Measurements from ENCODE around the gene NUP93.
"Not testable (repeated sequence)": the region's sequence is repeated elsewhere in the genome, so short reads cannot be mapped to it uniquely, and the experiment has no call there.

Gene NUP93

DNA sequence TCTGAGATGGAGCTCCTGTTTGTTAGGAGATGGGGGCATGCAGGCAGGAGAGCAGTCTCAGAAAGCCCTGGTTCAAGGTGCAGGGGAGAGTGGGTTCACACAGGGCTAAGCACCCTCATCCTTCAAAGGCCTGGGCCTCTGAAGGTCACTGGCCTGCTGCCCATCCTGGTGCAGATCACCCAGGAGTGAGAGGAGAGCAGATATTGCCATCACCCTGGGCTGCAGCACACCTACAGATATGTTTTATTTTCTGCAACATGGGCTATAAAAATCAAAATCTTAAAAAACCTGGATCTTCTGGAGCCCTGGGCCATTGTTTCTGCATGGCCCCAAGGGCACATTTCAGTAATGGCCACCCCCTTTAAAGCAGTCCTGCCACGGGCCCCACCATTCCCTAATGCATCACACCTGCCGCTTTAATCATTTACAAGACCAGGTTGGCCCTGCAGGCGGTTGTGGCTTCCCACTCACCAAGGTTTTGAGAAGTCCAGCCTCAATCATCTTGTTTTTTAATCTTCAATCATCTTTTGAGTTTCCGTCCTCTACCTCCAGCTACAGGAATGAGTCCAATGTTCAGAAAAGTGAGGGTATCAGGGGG is 20.4 kb upstream of the NUP93 start:
- no peak for DNase-seq (ENCODE audit: low read depth, low spot score)

GRCh38 chr16:56710181-56710737 is 19.7 kb upstream of the NUP93 start:
- DNase-seq (ENCODE audit: low read depth, low spot score) = no peak

GRCh38 chr16:56711862-56712261 is 18.1 kb upstream of the NUP93 start:
- no peak for DNase-seq (ENCODE audit: low read depth, low spot score)

DNA sequence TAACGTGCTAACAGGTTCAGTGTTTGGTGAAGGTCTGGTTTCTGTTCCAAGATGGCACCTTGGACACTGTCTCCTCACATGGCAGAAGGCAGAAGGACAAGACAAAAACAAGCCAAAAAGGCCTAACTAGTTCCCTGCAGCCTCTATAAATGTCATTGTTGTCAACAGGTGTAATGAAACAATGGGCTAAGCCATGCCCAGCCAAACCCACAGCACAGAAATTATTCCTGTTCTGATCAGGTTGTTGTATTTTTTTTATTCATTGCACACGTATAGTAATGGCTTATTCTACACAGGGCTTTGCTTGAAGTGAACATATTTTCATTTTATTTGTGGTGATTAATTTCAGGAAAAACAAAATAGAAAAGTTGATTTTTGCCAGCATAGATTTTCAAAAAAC is 16.1 kb upstream of the NUP93 start:
- DNase-seq (ENCODE audit: low read depth, low spot score) = no peak

DNA sequence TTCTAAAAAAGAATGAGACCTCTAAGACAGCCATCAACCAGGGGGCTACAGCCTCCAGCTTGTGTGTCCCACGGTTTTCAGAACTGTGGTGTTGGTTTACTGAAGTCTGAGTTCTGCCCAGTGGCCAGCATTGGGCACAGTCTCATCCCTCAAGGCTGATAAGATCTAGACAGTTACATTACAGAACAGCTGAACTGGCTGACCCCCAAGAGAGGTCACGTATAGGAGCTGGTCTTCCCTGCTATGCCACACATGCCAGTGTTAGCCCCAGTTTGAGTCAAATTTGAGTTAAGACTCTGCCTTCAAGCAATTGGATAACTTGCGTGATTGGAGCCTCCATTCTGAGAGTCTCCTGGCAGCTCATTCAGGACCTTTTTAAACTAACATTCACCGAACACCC is 14.8 kb upstream of the NUP93 start:
- no peak for DNase-seq (ENCODE audit: low read depth, low spot score)

DNA sequence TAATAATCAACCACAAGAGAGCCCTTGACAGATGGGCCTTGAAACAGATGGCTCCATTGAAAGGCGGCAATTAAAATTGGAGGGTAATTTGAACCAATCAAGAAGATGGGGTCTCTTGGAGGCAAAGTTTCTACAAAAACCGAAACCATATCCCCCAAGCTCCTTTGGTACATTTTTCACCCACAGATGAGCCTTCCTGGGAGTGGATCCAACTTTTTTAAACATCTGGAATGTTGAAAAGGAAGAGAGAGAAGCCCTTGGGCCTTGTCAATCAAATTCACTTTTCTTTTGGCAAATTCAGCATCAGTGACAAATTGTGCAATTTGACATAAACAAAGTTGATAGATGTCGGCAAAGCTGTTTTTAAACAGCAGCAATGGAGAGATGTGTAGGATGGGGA is 13.2 kb upstream of the NUP93 start:
- DNase-seq (ENCODE audit: low read depth, low spot score) = no peak

GRCh38 chr16:56717532-56717931 is 12.4 kb upstream of the NUP93 start:
- DNase-seq (ENCODE audit: low read depth, low spot score) = not testable (repeated sequence)

DNA sequence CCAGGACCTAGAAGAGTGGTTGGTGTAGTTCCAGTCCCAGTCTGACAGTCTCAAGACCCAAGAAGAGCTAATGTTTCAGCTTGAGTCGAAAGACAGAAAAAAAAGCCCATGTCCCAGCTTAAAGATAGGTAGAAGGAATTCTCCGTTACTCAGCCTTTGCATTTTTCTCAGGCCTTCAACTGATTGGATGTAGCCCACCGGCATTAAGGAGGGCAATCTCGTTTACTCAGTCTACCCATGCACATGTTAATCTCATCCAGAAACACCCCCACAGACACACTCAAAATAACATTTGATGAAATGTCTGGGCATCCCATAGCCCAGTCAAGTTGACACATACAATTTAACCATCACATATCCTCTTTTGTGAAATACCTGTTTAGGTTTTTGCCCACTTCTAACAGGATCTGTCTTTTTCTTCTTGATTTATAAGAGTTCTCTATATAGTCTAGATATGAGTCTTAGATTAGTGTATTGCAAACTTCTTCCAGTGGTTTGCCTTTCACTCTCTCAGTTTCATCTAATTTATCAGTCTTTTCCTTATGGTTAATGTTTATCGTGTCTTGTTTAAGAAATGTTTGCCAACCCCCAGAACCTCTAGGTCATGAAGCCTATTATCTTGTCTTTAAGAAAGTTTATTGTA is 7.6 kb upstream of the NUP93 start:
- DNase-seq (ENCODE audit: low read depth, low spot score) = no peak

DNA sequence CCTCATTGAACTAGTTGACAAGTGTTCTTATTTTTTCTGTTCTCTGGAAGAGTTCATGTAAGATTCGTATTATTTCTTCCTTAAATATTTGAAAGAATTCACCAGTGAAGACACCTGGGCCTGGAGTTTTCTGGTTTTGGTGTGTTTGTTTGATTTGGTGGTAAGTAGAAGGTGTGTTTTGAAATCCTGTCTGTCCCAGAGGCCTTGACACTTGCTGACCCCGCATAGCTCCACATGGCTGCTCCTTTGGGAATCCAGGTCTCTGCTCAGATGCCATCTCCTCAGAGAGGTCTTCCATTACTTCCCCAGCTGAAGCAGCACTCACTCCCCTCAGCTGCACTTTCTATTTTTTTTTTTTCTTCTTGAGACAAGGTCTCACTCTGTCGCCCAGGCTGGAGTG is 5.7 kb upstream of the NUP93 start:
- no peak for DNase-seq (ENCODE audit: low read depth, low spot score)

GRCh38 chr16:56726283-56726682 is 3.6 kb upstream of the NUP93 start:
- no peak for DNase-seq (ENCODE audit: low read depth, low spot score)

DNA sequence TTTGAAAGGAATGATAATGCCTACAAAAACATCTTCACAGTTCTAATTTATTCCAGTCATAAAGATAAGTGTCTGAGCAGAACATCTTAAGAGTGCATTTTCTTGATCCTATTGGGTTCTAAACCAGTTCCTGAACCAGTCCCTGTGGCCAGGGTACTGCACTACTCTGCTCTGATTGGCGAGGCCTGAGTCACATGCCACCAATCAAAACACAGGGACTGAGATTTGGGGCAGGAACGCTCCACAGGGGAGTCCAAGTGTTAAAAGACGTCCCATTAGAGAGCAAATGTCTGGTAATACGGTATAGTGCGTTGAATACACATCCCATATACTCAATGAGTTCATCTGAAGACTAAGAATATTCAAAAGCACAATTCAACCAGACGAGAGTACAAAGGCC is 3.0 kb upstream of the NUP93 start:
- DNase-seq (ENCODE audit: low read depth, low spot score) = no peak

DNA sequence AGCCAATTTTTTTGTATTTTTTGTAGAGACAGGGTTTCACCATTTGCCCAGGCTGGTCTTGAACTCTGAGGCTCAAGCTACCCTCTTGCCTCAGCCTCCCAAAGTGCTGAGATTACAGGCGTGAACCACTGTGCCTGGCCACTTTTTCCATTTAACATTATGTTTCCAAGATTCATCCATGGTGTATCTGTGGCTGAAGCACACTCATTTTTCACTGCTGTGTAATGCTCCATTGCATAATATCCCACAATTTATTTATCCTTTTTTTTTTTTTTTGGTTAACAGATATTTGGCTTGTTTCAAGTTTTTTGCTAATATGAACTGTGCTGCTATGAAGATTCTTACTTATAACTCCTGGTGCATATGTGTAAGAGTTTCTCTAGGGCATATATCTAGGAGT is 1.9 kb upstream of the NUP93 start:
- DNase-seq (ENCODE audit: low read depth, low spot score) = no peak

GRCh38 chr16:56728980-56729734 is 772 bp upstream of the NUP93 start:
- no peak for DNase-seq (ENCODE audit: low read depth, low spot score)

GRCh38 chr16:56732366-56732765 is 2.4 kb downstream of the NUP93 start:
- DNase-seq (ENCODE audit: low read depth, low spot score) = no peak

GRCh38 chr16:56732832-56733231 is 2.9 kb downstream of the NUP93 start:
- no peak for DNase-seq (ENCODE audit: low read depth, low spot score)

GRCh38 chr16:56734429-56734828 is 4.5 kb downstream of the NUP93 start:
- DNase-seq (ENCODE audit: low read depth, low spot score) = no peak

GRCh38 chr16:56736476-56736875 is 6.5 kb downstream of the NUP93 start:
- no peak for DNase-seq (ENCODE audit: low read depth, low spot score)

GRCh38 chr16:56737539-56737938 is 7.6 kb downstream of the NUP93 start:
- DNase-seq (ENCODE audit: low read depth, low spot score) = no peak

DNA sequence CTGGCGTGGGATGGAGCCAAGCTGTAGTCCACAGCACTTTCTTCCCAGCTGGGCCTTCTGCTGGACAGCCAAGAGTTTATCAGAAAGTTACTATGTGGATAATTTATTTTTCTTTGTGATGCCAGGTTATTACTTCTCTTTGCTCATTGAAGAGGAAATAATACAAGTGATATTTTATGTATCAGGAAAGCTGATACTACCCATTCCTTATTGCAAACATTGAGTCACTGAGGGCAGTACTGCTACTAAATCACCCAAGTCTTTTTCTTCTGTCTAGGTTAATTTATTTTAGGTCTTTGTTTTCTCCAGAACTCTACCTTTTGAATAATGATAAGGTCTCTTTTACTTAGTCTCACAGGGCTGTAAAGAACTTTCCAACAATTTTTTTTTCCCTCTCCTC is 8.3 kb downstream of the NUP93 start:
- DNase-seq (ENCODE audit: low read depth, low spot score) = no peak

DNA sequence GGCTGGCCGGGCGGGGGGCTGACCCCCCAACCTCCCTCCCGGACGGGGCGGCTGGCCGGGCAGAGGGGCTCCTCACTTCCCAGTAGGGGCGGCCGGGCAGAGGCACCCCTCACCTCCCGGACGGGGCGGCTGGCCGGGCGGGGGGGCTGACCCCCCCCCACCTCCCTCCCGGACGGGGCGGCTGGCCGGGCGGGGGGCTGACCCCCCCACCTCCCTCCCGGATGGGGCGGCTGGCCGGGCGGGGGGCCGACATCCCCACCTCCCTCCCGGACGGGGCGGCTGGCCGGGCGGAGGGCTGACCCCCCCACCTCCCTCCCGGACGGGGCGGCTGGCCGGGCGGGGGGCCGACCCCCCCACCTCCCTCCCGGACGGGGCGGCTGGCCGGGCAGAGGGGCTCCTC is 9.4 kb downstream of the NUP93 start:
- DNase-seq (ENCODE audit: low read depth, low spot score) = not testable (repeated sequence)

DNA sequence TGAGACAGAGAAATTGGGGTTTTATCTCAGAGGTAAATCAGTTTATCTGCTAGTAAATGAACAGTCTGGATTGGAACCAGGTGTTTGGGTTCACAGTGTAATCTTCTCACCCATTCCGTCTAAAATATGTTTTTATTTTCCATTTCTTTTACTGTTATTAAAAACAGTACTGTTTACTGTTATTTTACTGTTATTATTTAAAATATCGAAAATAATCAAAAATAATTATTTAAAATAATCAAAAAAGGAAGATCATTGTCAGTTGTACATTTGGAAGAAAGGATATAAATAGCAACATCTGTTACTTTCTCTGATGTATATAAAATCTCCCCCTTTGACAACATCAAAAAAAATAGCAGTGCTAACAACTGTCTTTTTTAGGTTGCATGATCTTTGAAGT is 11.5 kb downstream of the NUP93 start:
- DNase-seq (ENCODE audit: low read depth, low spot score) = no peak

- peak; percentile 12 for DNase-seq (ENCODE audit: low read depth, low spot score)
These were observed 12.4 kb downstream of the NUP93 start for GRCh38 chr16:56742030-56742984.
